HepG2 (cell line): ENCODE results near the gene LBX2. TPM values are rescaled to one million over a fixed set of nuclear protein-coding genes. Genes with fewer than 3 reads are reported as not detected.
A peak's percentile ranks its signal among the peaks of the same experiment; 100 is the strongest.

Experiments
- BORCS8-MEF2B ChIP-seq: sonication (generic); formaldehyde crosslinking; IDR thresholded peaks from 2 replicates; pipeline ENCODE4 v1.8.0; 2022; ENCODE audit warnings: mild to moderate bottlenecking, missing genetic modification reagents
- EP300 ChIP-seq, 3 experiments: sonication (generic) in 1 of 3; formaldehyde crosslinking in 1 of 3; IDR thresholded peaks; 2 replicates each; pipeline versions ENCODE4 v1.5.1 to v1.6.1; 2011 to 2020; ENCODE audit warnings: low read depth in 2 of 3, low read length in 2 of 3, borderline replicate concordance in 1 of 3, improper control_type of control experiment in 1 of 3, mild to moderate bottlenecking in 1 of 3, missing genetic modification reagents in 1 of 3, moderate library complexity in 1 of 3
- KLF13 ChIP-seq: sonication (generic); formaldehyde crosslinking; IDR thresholded peaks from 2 replicates; pipeline ENCODE4 v1.4.0; 2020; ENCODE audit warnings: mild to moderate bottlenecking, missing genetic modification reagents
- POLR2G ChIP-seq: fragments of 200-400 bp; formaldehyde crosslinking; IDR thresholded peaks from 2 replicates; pipeline ENCODE4 v1.6.1; 2018; ENCODE audit warnings: mild to moderate bottlenecking, low read depth, low read length, moderate library complexity
- SIN3B ChIP-seq: fragments of 150-350 bp; IDR thresholded peaks from 2 replicates; pipeline ENCODE4 v1.6.1; 2014; ENCODE audit warnings: low read length
- SPEN ChIP-seq: sonication (generic); formaldehyde crosslinking; IDR thresholded peaks from 2 replicates; pipeline ENCODE4 v1.5.1; 2020; ENCODE audit warnings: low read depth, mild to moderate bottlenecking, missing genetic modification reagents
- ZNF205 ChIP-seq: IDR thresholded peaks from 2 replicates; pipeline ENCODE4 v1.6.1; 2018; ENCODE audit warnings: missing biosample characterization, missing genetic modification reagents
- ZNF3 ChIP-seq: IDR thresholded peaks from 2 replicates; pipeline ENCODE4 v1.7.0; 2017; ENCODE audit warnings: inconsistent platforms
- ZNF326 ChIP-seq: sonication (generic); formaldehyde crosslinking; IDR thresholded peaks from 2 replicates; pipeline ENCODE4 v1.4.0; 2020; ENCODE audit warnings: missing genetic modification reagents, borderline replicate concordance
- ZNF468 ChIP-seq: sonication (generic); formaldehyde crosslinking; IDR thresholded peaks from 2 replicates; pipeline ENCODE4 v1.8.0; 2022; ENCODE audit warnings: mild to moderate bottlenecking, moderate library complexity, missing genetic modification reagents
- ZNF496 ChIP-seq: sonication (generic); formaldehyde crosslinking; IDR thresholded peaks from 2 replicates; pipeline ENCODE4 v1.8.1; 2023; ENCODE audit warnings: mild to moderate bottlenecking, moderate library complexity, missing genetic modification reagents; ENCODE audit not compliant: insufficient replicate concordance
- ZNF781 ChIP-seq: sonication (generic); formaldehyde crosslinking; IDR thresholded peaks from 2 replicates; pipeline ENCODE4 v1.5.1; 2020; ENCODE audit warnings: borderline replicate concordance, mild to moderate bottlenecking, missing genetic modification reagents; ENCODE audit errors: not compliant biosample characterization
- polyA plus RNA-seq, 8 experiments: library from polyadenylated mRNA; depleted of rRNA in 3 of 8; stranded (reverse) in 7 of 8; unstranded in 1 of 8; fragments of >200 nt; fragmentation: Illumina TruSeq in 4 of 8; extraction: Trizol in 4 of 8; gene quantifications; 2 replicates each; pipeline versions ENCODE4 v1.2.1 to v1.2.3, GENCODE V29; 2011 to 2016; ENCODE audit warnings: low read depth in 4 of 8, missing spikeins in 1 of 8, mixed read lengths in 1 of 8; ENCODE audit not compliant: insufficient read depth in 1 of 8
- total RNA-seq, 5 experiments: library from RNA; depleted of rRNA; stranded (reverse); fragments of >200 nt; fragmentation: Illumina TruSeq; extraction: Trizol; gene quantifications; 2 replicates each; pipeline ENCODE4 v1.2.3, GENCODE V29; 2016; ENCODE audit warnings: low read depth in 1 of 5
- TF ChIP-seq, protein P1 (sequence below): sonication (generic); formaldehyde crosslinking; IDR thresholded peaks from 2 replicates; pipeline ENCODE4 v1.5.1; 2020; ENCODE audit warnings: missing genetic modification reagents, mild to moderate bottlenecking, borderline replicate concordance
- TF ChIP-seq, protein P2 (sequence below): sonication (generic); formaldehyde crosslinking; IDR thresholded peaks from 2 replicates; pipeline ENCODE4 v1.8.0; 2022; ENCODE audit warnings: missing genetic modification reagents, mild to moderate bottlenecking, inconsistent platforms, borderline replicate concordance
- TF ChIP-seq, protein P3 (sequence below): sonication (generic); formaldehyde crosslinking; IDR thresholded peaks from 2 replicates; pipeline ENCODE4 v1.5.0; 2020; ENCODE audit warnings: mild to moderate bottlenecking, missing genetic modification reagents
- TF ChIP-seq, protein P4 (sequence below): sonication (generic); formaldehyde crosslinking; IDR thresholded peaks from 2 replicates; pipeline ENCODE4 v1.4.0; 2020; ENCODE audit warnings: missing genetic modification reagents, borderline replicate concordance

LBX2 gene
- total and polyA plus RNA-seq, 2 of the 13 experiments (the other 11 are each of a cell fraction or from before 2014, with no cell fraction given): 6.4 to 8.1 TPM

DNA sequence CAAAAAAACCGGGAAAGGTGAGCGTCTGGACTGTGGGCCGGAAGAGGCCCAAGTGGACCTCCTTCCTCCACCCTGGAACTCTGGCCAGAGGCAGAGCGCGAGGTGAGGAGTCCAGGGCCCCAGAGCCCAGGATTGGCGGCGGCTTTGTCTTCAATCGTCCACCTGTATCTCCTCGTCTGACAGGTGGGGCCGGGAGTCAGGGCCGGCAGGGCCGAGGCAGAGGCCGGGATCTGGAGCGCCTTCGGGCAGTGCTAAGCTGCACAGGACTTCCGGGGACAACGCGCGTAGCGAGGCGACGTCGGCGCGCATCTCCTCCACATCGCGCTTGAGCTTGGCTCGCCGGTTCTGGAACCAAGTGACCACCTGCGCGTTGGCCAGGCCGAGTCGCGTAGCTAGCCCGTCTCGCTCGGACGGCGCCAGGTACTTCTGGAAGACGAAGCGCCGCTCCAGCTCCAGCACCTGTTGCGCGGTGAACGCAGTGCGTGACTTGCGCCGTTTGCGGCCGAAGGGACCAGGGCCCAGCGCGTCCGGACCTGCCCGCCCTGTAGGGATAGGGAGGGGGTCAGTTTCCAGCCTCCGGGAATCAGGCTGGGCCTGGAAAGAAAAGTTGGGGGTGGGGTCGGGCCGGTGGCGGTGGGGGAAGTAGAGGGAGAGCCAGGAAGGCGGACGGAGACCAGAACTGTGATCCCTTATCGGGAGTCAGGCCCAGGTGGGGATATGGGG is 1.5 kb downstream of the LBX2 start (continued):
- TF ChIP-seq, protein P1, sequence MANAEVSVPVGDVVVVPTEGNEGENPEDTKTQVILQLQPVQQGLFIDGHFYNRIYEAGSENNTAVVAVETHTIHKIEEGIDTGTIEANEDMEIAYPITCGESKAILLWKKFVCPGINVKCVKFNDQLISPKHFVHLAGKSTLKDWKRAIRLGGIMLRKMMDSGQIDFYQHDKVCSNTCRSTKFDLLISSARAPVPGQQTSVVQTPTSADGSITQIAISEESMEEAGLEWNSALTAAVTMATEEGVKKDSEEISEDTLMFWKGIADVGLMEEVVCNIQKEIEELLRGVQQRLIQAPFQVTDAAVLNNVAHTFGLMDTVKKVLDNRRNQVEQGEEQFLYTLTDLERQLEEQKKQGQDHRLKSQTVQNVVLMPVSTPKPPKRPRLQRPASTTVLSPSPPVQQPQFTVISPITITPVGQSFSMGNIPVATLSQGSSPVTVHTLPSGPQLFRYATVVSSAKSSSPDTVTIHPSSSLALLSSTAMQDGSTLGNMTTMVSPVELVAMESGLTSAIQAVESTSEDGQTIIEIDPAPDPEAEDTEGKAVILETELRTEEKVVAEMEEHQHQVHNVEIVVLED (CRISPR knock-in tag): peak; percentile 34; the same call in 1 of the 2 replicates
- TF ChIP-seq ZNF781 (no peak), ZNF205 (CRISPR knock-in tag) (no peak), ZNF468 (CRISPR knock-in tag) (no peak), SIN3B (no peak), ZNF326 (CRISPR knock-in tag) (peak; percentile 61; the same call in 1 of the 2 replicates), SPEN (CRISPR knock-in tag) (peak; percentile 51; the same call in 1 of the 2 replicates), KLF13 (CRISPR knock-in tag) (no peak), POLR2G (peak; percentile 20; the same call in 1 of the 2 replicates), ZNF496 (CRISPR knock-in tag) (no peak), EP300 (IDR thresholded peaks at IDR 0.05; ENCODE audit: low read depth in 2 of 2, low read length in 2 of 2) (no peak), EP300 (CRISPR knock-in tag; IDR thresholded peaks at IDR 0.05; ENCODE audit: borderline replicate concordance) (0 out of 2 replicates have a peak, but pooled peaks have one; percentile 16), BORCS8-MEF2B (CRISPR knock-in tag) (peak; percentile 77), ZNF3 (CRISPR knock-in tag) (no peak)
- TF ChIP-seq, protein P2, sequence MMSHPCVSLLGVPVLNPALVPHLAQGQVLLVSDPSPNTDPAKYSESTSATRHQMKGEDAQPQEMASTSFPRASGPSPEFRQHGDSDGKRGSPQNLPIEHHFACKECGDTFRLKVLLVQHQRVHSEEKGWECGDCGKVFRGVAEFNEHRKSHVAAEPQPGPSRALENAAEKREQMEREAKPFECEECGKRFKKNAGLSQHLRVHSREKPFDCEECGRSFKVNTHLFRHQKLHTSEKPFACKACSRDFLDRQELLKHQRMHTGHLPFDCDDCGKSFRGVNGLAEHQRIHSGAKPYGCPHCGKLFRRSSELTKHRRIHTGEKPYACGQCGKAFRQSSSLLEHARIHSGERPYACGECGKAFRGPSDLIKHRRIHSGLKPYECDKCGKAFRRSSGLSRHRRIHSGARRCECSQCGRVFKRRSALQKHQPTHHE (CRISPR knock-in tag): no peak
- TF ChIP-seq, protein P3, sequence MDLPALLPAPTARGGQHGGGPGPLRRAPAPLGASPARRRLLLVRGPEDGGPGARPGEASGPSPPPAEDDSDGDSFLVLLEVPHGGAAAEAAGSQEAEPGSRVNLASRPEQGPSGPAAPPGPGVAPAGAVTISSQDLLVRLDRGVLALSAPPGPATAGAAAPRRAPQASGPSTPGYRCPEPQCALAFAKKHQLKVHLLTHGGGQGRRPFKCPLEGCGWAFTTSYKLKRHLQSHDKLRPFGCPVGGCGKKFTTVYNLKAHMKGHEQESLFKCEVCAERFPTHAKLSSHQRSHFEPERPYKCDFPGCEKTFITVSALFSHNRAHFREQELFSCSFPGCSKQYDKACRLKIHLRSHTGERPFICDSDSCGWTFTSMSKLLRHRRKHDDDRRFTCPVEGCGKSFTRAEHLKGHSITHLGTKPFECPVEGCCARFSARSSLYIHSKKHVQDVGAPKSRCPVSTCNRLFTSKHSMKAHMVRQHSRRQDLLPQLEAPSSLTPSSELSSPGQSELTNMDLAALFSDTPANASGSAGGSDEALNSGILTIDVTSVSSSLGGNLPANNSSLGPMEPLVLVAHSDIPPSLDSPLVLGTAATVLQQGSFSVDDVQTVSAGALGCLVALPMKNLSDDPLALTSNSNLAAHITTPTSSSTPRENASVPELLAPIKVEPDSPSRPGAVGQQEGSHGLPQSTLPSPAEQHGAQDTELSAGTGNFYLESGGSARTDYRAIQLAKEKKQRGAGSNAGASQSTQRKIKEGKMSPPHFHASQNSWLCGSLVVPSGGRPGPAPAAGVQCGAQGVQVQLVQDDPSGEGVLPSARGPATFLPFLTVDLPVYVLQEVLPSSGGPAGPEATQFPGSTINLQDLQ (CRISPR knock-in tag): no peak
- TF ChIP-seq, protein P4, sequence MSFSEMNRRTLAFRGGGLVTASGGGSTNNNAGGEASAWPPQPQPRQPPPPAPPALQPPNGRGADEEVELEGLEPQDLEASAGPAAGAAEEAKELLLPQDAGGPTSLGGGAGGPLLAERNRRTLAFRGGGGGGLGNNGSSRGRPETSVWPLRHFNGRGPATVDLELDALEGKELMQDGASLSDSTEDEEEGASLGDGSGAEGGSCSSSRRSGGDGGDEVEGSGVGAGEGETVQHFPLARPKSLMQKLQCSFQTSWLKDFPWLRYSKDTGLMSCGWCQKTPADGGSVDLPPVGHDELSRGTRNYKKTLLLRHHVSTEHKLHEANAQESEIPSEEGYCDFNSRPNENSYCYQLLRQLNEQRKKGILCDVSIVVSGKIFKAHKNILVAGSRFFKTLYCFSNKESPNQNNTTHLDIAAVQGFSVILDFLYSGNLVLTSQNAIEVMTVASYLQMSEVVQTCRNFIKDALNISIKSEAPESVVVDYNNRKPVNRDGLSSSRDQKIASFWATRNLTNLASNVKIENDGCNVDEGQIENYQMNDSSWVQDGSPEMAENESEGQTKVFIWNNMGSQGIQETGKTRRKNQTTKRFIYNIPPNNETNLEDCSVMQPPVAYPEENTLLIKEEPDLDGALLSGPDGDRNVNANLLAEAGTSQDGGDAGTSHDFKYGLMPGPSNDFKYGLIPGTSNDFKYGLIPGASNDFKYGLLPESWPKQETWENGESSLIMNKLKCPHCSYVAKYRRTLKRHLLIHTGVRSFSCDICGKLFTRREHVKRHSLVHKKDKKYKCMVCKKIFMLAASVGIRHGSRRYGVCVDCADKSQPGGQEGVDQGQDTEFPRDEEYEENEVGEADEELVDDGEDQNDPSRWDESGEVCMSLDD (CRISPR knock-in tag): no peak
